NCI-H774 (cell line): ENCODE data around the gene C10orf143.

ENCODE experiments used
- DNase-seq: peaks from one replicate; lab custom pipeline; 2025; lab: John Stamatoyannopoulos, UW

C10orf143 gene

GRCh38 chr10:130052193-130052592, 58.4 kb downstream of the C10orf143 start:
- DNase-seq = no peak

DNA sequence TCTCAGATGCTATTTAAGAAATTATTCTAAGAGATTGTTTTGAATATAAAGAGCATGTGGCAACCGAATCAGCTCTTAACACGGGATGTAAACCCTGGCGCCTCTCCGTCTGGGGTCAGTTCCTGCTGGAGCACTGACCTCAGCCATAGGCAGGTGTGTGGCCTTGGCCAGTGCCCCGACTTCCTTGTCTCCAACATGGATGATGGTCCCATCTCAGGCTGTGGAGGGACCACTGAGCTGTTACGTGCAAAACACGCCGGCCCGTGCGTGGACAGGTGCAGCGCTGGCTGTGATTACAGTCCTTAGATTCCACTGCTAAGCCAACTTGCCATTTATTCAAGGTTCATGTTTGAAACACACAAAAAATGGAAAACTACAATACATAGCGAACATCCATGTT, 59.9 kb downstream of the C10orf143 start:
- no peak for DNase-seq

DNA sequence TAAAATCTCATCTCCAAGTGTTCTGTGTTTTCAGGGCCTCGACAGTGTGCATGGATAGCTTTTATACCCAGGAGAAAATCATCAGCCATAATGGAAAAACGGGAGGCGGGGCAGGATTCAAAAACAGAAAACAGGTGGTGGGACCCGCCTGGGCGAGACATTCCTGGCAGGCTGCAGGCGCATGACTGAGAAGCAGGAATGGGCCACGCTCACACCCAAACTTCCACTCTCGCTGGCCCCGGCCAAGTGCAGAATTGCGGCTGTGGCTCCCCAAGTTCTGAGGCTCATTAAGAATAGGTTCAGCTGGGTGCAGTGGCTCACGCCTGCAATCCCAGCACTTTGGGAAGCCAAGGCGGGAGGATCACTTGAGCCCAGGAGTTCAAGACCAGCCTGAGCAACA, 60.6 kb downstream of the C10orf143 start:
- DNase-seq = no peak

DNA sequence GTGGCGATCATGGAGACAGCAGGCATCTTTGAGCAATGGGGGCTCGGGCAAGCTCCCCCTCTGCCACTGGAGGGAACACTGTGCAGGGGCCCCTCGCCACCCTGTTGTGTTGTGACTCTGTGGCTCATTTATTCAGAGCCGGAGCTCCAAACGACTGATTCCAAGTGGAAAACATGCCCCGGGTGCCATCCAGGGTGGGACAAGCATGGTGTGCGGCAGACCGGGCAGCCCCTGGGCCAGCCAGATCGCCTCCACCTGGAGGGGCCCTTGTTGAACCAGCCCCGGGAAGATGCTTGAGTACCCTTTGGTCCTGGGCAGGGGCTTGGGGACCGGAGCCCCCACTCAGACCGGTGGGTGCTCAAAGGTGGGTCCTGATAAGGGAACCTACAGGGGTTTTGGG, 61.4 kb downstream of the C10orf143 start:
- no peak for DNase-seq

- DNase-seq = no peak
Observed at GRCh38 chr10:130048081-130048480, 62.5 kb downstream of the C10orf143 start.

GRCh38 chr10:130047336-130047735, 63.3 kb downstream of the C10orf143 start:
- DNase-seq = no peak

- DNase-seq = no peak
Observed at GRCh38 chr10:130046591-130046990, 64.0 kb downstream of the C10orf143 start.

GRCh38 chr10:130045801-130046321, 64.8 kb downstream of the C10orf143 start:
- DNase-seq = no peak

DNA sequence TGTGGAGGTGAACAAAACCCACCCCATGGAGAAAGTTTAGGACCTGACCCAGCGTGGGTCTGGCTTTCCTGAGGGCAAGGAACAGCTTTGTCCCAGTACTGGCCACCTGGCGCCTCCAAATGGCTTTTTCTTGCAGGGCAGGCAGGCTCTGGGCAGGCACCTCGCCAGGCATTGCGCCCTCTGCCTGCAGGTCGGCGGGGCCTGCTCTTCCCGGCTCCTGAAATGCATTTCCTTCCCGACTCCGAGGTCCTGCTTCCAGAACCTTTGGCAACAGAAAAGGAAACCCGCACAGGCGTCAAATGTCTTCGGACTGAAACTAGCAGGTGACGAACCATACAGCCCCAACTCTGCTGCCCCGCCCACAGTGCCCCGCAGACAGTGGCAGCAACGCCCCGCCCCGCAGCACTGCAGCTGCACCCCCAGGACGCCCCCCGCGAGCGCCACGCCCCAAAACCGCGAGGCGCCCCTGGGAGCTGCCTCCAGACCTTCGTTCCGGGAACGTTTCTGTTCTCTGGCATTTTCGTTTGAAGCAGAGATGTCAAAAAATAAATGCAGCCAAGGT, 65.5 kb downstream of the C10orf143 start:
- DNase-seq = no peak

- DNase-seq = no peak
Observed at GRCh38 chr10:130044067-130045061, 66.3 kb downstream of the C10orf143 start.

GRCh38 chr10:130043491-130043890, 67.1 kb downstream of the C10orf143 start:
- DNase-seq = no peak

GRCh38 chr10:130042381-130042780, 68.2 kb downstream of the C10orf143 start:
- DNase-seq = no peak

- no peak for DNase-seq
Observed at GRCh38 chr10:130041451-130042371, 68.9 kb downstream of the C10orf143 start.

GRCh38 chr10:130040817-130041330, 69.8 kb downstream of the C10orf143 start:
- DNase-seq = no peak

DNA sequence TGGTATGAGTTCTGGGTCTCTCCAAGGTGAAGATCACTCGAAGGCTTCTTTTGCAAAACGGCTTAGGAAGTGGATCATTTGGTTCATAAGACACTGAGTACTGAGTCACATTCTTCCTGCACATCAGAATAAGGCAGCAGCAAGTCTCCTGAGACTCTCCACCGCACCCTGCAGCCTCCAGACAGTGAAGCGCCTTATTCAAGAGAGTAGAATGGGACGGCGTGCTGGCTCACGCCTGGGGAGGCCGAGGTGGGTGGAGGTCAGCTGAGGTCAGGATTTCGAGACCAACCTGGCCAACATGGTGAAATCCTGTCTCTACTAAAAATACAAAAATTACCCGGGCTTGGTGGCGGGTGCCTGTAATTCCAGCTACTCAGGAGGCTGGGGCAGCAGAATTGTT, 70.3 kb downstream of the C10orf143 start:
- no peak for DNase-seq

- no peak for DNase-seq
Observed at GRCh38 chr10:130039141-130039540, 71.5 kb downstream of the C10orf143 start.

DNA sequence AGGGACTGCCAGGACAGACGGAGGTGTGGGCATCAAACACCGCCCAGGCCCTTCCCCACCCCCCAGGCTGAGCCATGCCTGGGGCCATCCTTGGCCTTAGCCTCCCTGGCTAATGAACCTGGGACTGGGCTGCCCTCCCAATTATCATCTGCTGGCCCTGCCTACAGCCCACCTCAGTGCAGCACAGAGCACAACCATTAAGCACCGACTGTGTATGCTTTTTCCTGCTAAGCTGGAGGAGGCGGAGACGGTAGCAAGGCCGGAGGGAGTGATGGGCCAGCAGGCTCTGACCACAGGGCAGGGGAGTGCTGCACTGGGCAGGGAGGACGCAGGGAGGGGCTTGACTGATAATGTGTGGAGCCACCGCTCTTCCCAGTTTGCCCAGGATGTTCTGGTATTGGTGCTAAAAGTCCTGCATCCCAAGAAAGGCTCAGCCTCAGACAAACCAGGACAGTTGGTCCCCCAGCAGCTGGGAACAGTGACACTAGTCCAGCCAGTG, 72.0 kb downstream of the C10orf143 start:
- DNase-seq = no peak

DNA sequence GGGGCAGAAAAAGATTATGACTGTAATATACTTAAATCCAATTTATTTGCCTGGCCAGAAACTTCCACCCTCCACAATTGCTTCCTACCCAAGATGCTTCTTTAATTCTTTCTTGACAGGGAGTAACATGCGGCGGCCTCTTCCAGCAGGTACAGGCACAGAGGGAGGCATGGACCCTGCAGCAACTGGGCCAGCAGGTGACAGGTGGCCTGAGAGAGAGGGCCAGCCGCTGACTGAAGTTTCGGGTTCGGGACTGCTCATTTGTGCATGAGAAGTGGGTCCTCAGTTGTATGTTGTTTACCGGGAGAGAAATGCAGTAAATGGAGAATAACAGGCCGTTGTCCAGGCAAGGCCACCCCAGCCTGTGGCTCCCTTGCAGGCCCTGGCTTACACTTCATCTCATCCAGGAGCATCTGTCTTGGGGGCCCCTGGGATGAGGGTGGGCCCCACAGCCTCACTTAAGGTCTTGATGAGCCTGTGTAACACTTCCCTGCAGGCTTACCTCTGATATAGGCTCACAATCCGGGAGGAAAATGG, 72.5 kb downstream of the C10orf143 start:
- DNase-seq = no peak

- no peak for DNase-seq
Observed at GRCh38 chr10:130037169-130037661, 73.4 kb downstream of the C10orf143 start.

DNA sequence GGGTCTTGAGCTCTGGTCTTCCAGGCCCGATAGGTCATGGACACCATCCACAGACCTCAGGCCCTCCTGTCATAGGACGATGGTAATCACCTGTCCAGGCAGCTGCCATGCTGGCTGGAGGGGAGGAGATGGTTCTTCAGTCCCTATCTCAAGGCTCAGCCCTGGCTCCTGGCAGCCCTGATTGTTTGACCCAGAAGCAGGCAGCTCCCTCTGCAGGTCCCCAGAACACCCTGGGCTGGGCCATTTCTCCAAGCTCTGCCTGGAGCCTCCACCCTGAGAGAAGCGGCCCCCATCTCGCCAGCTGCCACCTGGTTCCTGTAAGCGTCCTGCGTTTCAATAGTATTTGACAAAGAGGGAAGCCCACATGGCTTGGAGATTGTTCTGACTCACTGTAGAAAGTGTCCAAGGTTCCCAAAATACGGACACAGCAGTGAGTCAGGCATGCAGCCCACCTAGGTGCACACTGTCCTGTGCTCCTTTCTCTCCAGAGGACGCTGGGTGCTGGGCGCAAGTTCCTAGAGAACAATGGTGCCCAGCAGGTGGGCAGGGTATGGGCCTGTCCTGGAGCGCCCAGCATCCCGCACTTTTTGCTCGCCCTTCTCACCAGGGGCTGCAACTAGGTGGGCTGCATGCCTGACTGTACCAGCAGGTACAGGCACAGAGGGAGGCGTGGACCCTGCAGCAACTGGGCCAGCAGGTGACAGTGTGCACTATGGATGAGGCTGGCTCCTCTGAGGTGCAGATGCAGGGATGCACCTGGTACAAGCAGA, 74.1 kb downstream of the C10orf143 start:
- no peak for DNase-seq
